K562 (cell line): Measurements from ENCODE around the gene PRR5. TPM values are rescaled to one million over a fixed set of nuclear protein-coding genes. Genes with fewer than 3 reads are reported as not detected.
A peak's percentile ranks its signal among the peaks of the same experiment; 100 is the strongest.

Experiments
- ATAC-seq: fragments of 200-7000 bp; cut with Tn5 transposase; 3 replicates; pipeline ENCODE4 v1.9.1; 2020; ENCODE audit warnings: moderate library complexity
- BruUV-seq: library from RNA; stranded (reverse); fragments of 400-500 nt; replicated peaks from 2 replicates; lab custom pipeline; 2021; lab: Mats Ljungman, UMichigan
- CTCF ChIA-PET: fragments of 300-600 bp; formaldehyde crosslinking; extraction: SDS; loops from one replicate; lab custom pipeline; 2021; ENCODE audit warnings: low intra/inter-chr PET ratio; lab: Yijun Ruan, JAX
- POLR2A ChIA-PET: fragments of 300-600, 350-650 bp; sonication (Branson Sonifier 250); formaldehyde crosslinking; extraction: SDS; loops from one replicate; lab custom pipeline; 2021; ENCODE audit warnings: antibody characterized with exemption, inconsistent platforms; lab: Yijun Ruan, JAX
- DNase-seq, 4 experiments: peaks; one replicate each; pipeline versions ENCODE4 v3.0.0 to v3.0.0-alpha.2; 2011 to 2018; ENCODE audit warnings: low spot score in 3 of 4, mixed read lengths in 3 of 4; ENCODE audit errors: extremely low read depth in 1 of 4
- FAIRE-seq: peaks from 2 replicates; lab custom pipeline; 2011; peaks lifted over from hg19 to GRCh38; lab: Jason Lieb, UNC
- H2AFZ ChIP-seq: 2 replicates; pipeline ENCODE4 v1.6.0; 2011; ENCODE audit warnings: low read depth, low read length, control low read depth, inconsistent platforms
- H3K27ac ChIP-seq: fragments of 200-600 bp; 3 replicates; pipeline ENCODE4 v1.8.0; 2011; ENCODE audit warnings: low read depth, mild to moderate bottlenecking, control low read depth, inconsistent platforms, low read length, moderate library complexity, mixed read lengths; ENCODE audit errors: extremely low read depth
- H3K27me3 ChIP-seq, 2 experiments: fragments of 300-600 bp in 1 of 2; 2 replicates in 1 of 2; 3 replicates in 1 of 2; pipeline versions ENCODE4 v1.6.0 to v1.8.0; 2011; ENCODE audit warnings: inconsistent platforms in 2 of 2, low read length in 2 of 2, mild to moderate bottlenecking in 1 of 2, mixed read lengths in 1 of 2, moderate library complexity in 1 of 2; ENCODE audit not compliant: control insufficient read depth in 2 of 2, insufficient read depth in 2 of 2
- H3K36me3 ChIP-seq: fragments of 300-600 bp; 3 replicates; pipeline ENCODE4 v1.8.0; 2011; ENCODE audit warnings: mild to moderate bottlenecking, low read length, inconsistent platforms; ENCODE audit not compliant: control insufficient read depth, insufficient read depth
- H3K4me1 ChIP-seq, 2 experiments: fragments of 200-600 bp in 1 of 2; replicated peaks in 1 of 2; 2 replicates in 1 of 2; 3 replicates in 1 of 2; pipeline versions ENCODE4 v1.5.1 to v1.8.0; 2011; ENCODE audit warnings: inconsistent platforms in 2 of 2, low read length in 2 of 2, mild to moderate bottlenecking in 1 of 2, mixed read lengths in 1 of 2, moderate library complexity in 1 of 2; ENCODE audit not compliant: control insufficient read depth in 2 of 2, insufficient read depth in 2 of 2
- H3K4me2 ChIP-seq: 2 replicates; pipeline ENCODE4 v1.6.1; 2011; ENCODE audit warnings: low read length, control low read depth, inconsistent platforms, mixed read lengths; ENCODE audit not compliant: insufficient read depth
- H3K4me3 ChIP-seq: fragments of 200-600 bp; sonication (generic), shearing (Covaris generic); 2 replicates; pipeline ENCODE4 v1.5.1; 2016; ENCODE audit warnings: control low read depth, inconsistent platforms
- H3K79me2 ChIP-seq: fragments of 200-600 bp; 3 replicates; pipeline ENCODE4 v1.8.0; 2011; ENCODE audit warnings: low read length, inconsistent platforms; ENCODE audit not compliant: control insufficient read depth, insufficient read depth
- H3K9ac ChIP-seq, 2 experiments: 2 replicates each; pipeline versions ENCODE4 v1.6.0 to v1.6.1; 2011; ENCODE audit warnings: low read depth in 2 of 2, low read length in 2 of 2, control low read depth in 1 of 2, inconsistent platforms in 1 of 2, mild to moderate bottlenecking in 1 of 2, mixed read lengths in 1 of 2; ENCODE audit not compliant: insufficient read depth in 1 of 2
- H3K9me1 ChIP-seq: one replicate; pipeline ENCODE4 v1.6.0; 2011; ENCODE audit warnings: inconsistent platforms, mild to moderate bottlenecking, low read length, moderate library complexity; ENCODE audit not compliant: control insufficient read depth, insufficient read depth
- H3K9me3 ChIP-seq: replicated peaks from 2 replicates; pipeline ENCODE4 v1.5.1; 2011; ENCODE audit warnings: low read depth, low read length, inconsistent platforms; ENCODE audit not compliant: control insufficient read depth, insufficient read depth
- H4K20me1 ChIP-seq: replicated peaks from 2 replicates; pipeline ENCODE4 v1.6.1; 2011; ENCODE audit warnings: low read length, inconsistent platforms, mixed read lengths; ENCODE audit not compliant: control insufficient read depth, insufficient read depth
- CSDE1 ChIP-seq, 2 experiments: fragments of 450-650 bp; IDR thresholded peaks; 2 replicates each; pipeline ENCODE4 v1.6.1; 2016; ENCODE audit warnings: mild to moderate bottlenecking in 1 of 2
- EP400 ChIP-seq: fragments of 450-650 bp; IDR thresholded peaks from 2 replicates; pipeline ENCODE4 v1.6.1; 2017; ENCODE audit warnings: antibody characterized with exemption, mild to moderate bottlenecking, moderate library complexity
- GTF2A2 ChIP-seq: IDR thresholded peaks from 2 replicates; pipeline ENCODE4 v1.6.1; 2016; ENCODE audit warnings: mild to moderate bottlenecking, missing genetic modification characterization, missing compliant biosample characterization
- GTF2E2 ChIP-seq: fragments of 200-800 bp; sonication (Bioruptor generic); IDR thresholded peaks from 2 replicates; pipeline ENCODE4 v1.6.1; 2016; ENCODE audit warnings: missing genetic modification characterization, missing compliant biosample characterization
- HDAC8 ChIP-seq: fragments of 450-650 bp; IDR thresholded peaks from 2 replicates; pipeline ENCODE4 v1.6.1; 2016; ENCODE audit warnings: mild to moderate bottlenecking, missing genetic modification characterization, moderate library complexity, missing compliant biosample characterization
- HNRNPL ChIP-seq: fragments of 200-400 bp; formaldehyde crosslinking; IDR thresholded peaks from 2 replicates; pipeline ENCODE4 v1.6.1; 2017; ENCODE audit warnings: low read depth, mild to moderate bottlenecking, low read length
- IFI16 ChIP-seq: fragments of 250-450 bp; sonication (Bioruptor Pico); IDR thresholded peaks from 2 replicates; pipeline ENCODE4 v2.1.2; 2022; ENCODE audit warnings: mild to moderate bottlenecking, inconsistent platforms
- NFIC ChIP-seq: fragments of 450-650 bp; IDR thresholded peaks from 2 replicates; pipeline ENCODE4 v1.6.1; 2017; ENCODE audit warnings: mild to moderate bottlenecking, inconsistent platforms
- RBM39 ChIP-seq: fragments of 200-400 bp; formaldehyde crosslinking; optimal IDR thresholded peaks from 2 replicates; pipeline ENCODE3; 2018; ENCODE audit warnings: low read depth, low read length
- ZNF133 ChIP-seq: fragments of 250-450 bp; sonication (Bioruptor Pico); IDR thresholded peaks from 2 replicates; pipeline ENCODE4 v1.4.0; 2020; ENCODE audit warnings: mild to moderate bottlenecking
- WGBS: fragments of 100-300 bp; shearing (Covaris generic); methylation state at CpG from one replicate; pipeline ENCODE4 v1.1.6; 2016; ENCODE audit warnings: low coverage, mixed read lengths; ENCODE audit not compliant: insufficient coverage; ENCODE audit errors: missing lambda C conversion rate; 5-methylcytosine and 5-hydroxymethylcytosine counted together
- in situ Hi-C: fragments of 300-500 bp; cut with MboI; formaldehyde crosslinking; loops from 4 replicates; pipeline ENCODE4 v1.15.0; 2018; ENCODE audit warnings: inconsistent platforms, mixed read lengths
- intact Hi-C: fragments of 100-400 bp; cut with micrococcal nuclease; formaldehyde crosslinking; loops from 2 replicates; pipeline ENCODE4 v1.14.2; 2022
- polyA plus RNA-seq, 8 experiments: library from polyadenylated mRNA; depleted of rRNA in 4 of 8; stranded (reverse) in 5 of 8; unstranded in 3 of 8; fragments of >200 nt; fragmentation: Nextera tagmentation in 2 of 8; fragmentation: Illumina TruSeq in 1 of 8; extraction: Ambion mirVana in 2 of 8; extraction: Trizol in 1 of 8; gene quantifications; 2 replicates each; pipeline versions ENCODE4 v1.2.1 to v1.2.3, GENCODE V29; 2011 to 2014; ENCODE audit warnings: inconsistent platforms in 1 of 8, missing spikeins in 1 of 8
- total RNA-seq, 7 experiments: library from RNA; depleted of rRNA in 6 of 7; stranded (reverse); fragments of >200 nt in 6 of 7; fragmentation: Illumina TruSeq in 2 of 7; extraction: Trizol in 2 of 7; gene quantifications; 2 replicates each; pipeline versions ENCODE4 v1.2.1 to v1.2.3, GENCODE V29; 2011 to 2021; ENCODE audit warnings: low replicate concordance in 1 of 7
- TF ChIP-seq, protein P1 (sequence below): fragments of 450-650 bp; IDR thresholded peaks from 2 replicates; pipeline ENCODE4 v1.6.1; 2018; ENCODE audit warnings: mild to moderate bottlenecking, low read depth; ENCODE audit not compliant: partially characterized antibody
- TF ChIP-seq, protein P2 (sequence below): fragments of 450-650 bp; conservative IDR thresholded peaks from 2 replicates; pipeline ENCODE4 v1.6.1; 2016; ENCODE audit warnings: missing genetic modification characterization, low read depth, mild to moderate bottlenecking, control low read depth, missing compliant biosample characterization

Gene PRR5
- total and polyA plus RNA-seq, 9 of the 15 experiments (the other 6 are each of a cell fraction or from before 2014, with no cell fraction given), result 0.13 to 21.0 (median 7.5) TPM

- Histone ChIP-seq H3K79me2 (no peaks in the 10 kb centered on the region), H2AFZ (no peak overlapping the region), H3K4me2 (no peak overlapping the region), H3K9me3 (no peaks in the 10 kb centered on the region), H3K9ac (peak overlapping the region in 1 of 2 experiments; percentile 68; a peak in 2 of 4 replicates), H4K20me1 (no peaks in the 10 kb centered on the region; the same call in 1 of the 2 replicates), H3K27me3 (no peaks in the 10 kb centered on the region), H3K4me1 (peaks cover 0 to 14% of the 10 kb centered on the region in 2 experiments; a peak in 2 of 5 replicates), H3K9me1 (no peaks in the 10 kb centered on the region), H3K4me3 (no peak overlapping the region), H3K36me3 (peaks cover 5% of the 10 kb centered on the region; the same call in 1 of the 3 replicates), H3K27ac (no peak overlapping the region)
- FAIRE-seq, result no peak
- in situ Hi-C loops, result no loop called here
- no peak for DNase-seq
- BruUV-seq, result no TSS peak
- intact Hi-C loops, result no loop called here
- TF ChIP-seq NFIC, result peak; percentile 84
- no peak for TF ChIP-seq EP400
- WGBS, result 63% methylated on average over 8 of the region's 13 CpGs
- ATAC-seq, result no peak
- CTCF ChIA-PET, result no interaction called here
- POLR2A ChIA-PET, result no interaction called here
Measured at GRCh38 chr22:44719586-44720368, 17.8 kb downstream of the PRR5 start.

- Histone ChIP-seq H3K27me3 (no peaks in the 10 kb centered on the region), H3K27ac (no peak overlapping the region), H3K9me1 (no peaks in the 10 kb centered on the region), H3K9me3 (no peaks in the 10 kb centered on the region), H3K4me2 (no peak overlapping the region), H3K4me3 (no peak overlapping the region), H3K4me1 (peaks cover 0 to 19% of the 10 kb centered on the region in 2 experiments; a peak in 2 of 5 replicates), H3K9ac (no peak overlapping the region), H4K20me1 (no peaks in the 10 kb centered on the region; the same call in 1 of the 2 replicates), H3K36me3 (peaks cover 4% of the 10 kb centered on the region; the same call in 1 of the 3 replicates), H3K79me2 (no peaks in the 10 kb centered on the region), H2AFZ (no peak overlapping the region)
- FAIRE-seq (no peak), ATAC-seq (peak; percentile 70; the same call in 2 of the 3 replicates), DNase-seq (peak in 2 of 4 experiments; percentile 14 to 42)
- 73% methylated on average over 7 of the region's 7 CpGs for WGBS
- CTCF ChIA-PET, result no interaction called here
- in situ Hi-C loops, result no loop called here
- intact Hi-C loops, result no loop called here
- BruUV-seq, result no TSS peak
- POLR2A ChIA-PET, result interaction anchor here (0.6 kb wide), 1 partner anchor 696 kb away, joined by 3 read pairs; no protein-coding TSS in a partner anchor
- TF ChIP-seq IFI16 (no peak), ZNF133 (CRISPR knock-in tag) (no peak), RBM39 (no peak), HDAC8 (no peak), HNRNPL (no peak), GTF2A2 (tag) (no peak), GTF2E2 (no peak), CSDE1 (IDR thresholded peaks at IDR 0.05) (no peak)
- TF ChIP-seq, protein P1, sequence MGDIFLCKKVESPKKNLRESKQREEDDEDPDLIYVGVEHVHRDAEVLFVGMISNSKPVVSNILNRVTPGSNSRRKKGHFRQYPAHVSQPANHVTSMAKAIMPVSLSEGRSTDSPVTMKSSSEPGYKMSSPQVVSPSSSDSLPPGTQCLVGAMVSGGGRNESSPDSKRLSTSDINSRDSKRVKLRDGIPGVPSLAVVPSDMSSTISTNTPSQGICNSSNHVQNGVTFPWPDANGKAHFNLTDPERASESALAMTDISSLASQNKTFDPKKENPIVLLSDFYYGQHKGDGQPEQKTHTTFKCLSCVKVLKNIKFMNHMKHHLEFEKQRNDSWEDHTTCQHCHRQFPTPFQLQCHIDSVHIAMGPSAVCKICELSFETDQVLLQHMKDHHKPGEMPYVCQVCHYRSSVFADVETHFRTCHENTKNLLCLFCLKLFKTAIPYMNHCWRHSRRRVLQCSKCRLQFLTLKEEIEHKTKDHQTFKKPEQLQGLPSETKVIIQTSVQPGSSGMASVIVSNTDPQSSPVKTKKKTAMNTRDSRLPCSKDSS, result no peak
- TF ChIP-seq, protein P2, sequence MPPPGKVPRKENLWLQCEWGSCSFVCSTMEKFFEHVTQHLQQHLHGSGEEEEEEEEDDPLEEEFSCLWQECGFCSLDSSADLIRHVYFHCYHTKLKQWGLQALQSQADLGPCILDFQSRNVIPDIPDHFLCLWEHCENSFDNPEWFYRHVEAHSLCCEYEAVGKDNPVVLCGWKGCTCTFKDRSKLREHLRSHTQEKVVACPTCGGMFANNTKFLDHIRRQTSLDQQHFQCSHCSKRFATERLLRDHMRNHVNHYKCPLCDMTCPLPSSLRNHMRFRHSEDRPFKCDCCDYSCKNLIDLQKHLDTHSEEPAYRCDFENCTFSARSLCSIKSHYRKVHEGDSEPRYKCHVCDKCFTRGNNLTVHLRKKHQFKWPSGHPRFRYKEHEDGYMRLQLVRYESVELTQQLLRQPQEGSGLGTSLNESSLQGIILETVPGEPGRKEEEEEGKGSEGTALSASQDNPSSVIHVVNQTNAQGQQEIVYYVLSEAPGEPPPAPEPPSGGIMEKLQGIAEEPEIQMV (tag), result no peak
Measured at GRCh38 chr22:44721213-44721612, 19.2 kb downstream of the PRR5 start.
